Retinal pigment epithelial cell (primary cell): ENCODE data around the gene FXYD3.
"Not testable (repeated sequence)": the region's sequence is repeated elsewhere in the genome, so short reads cannot be mapped to it uniquely, and the experiment has no call there.

Experiments
- DNase-seq: peaks from one replicate; pipeline ENCODE4 v3.0.0-alpha.2; 2010; ENCODE audit warnings: low read depth
- H3K4me3 ChIP-seq: 2 replicates; pipeline ENCODE4 v1.5.1; 2011; ENCODE audit warnings: mild to moderate bottlenecking, low read length, control low read depth, moderate library complexity
- TF ChIP-seq, protein P1 (sequence below): conservative IDR thresholded peaks from 2 replicates; pipeline ENCODE4 v1.5.1; 2011; ENCODE audit warnings: low read depth, low read length, control low read depth, inconsistent platforms

FXYD3 gene

GRCh38 chr19:35150445-35150844, 34.8 kb downstream of the FXYD3 start:
- TF ChIP-seq, protein P1, sequence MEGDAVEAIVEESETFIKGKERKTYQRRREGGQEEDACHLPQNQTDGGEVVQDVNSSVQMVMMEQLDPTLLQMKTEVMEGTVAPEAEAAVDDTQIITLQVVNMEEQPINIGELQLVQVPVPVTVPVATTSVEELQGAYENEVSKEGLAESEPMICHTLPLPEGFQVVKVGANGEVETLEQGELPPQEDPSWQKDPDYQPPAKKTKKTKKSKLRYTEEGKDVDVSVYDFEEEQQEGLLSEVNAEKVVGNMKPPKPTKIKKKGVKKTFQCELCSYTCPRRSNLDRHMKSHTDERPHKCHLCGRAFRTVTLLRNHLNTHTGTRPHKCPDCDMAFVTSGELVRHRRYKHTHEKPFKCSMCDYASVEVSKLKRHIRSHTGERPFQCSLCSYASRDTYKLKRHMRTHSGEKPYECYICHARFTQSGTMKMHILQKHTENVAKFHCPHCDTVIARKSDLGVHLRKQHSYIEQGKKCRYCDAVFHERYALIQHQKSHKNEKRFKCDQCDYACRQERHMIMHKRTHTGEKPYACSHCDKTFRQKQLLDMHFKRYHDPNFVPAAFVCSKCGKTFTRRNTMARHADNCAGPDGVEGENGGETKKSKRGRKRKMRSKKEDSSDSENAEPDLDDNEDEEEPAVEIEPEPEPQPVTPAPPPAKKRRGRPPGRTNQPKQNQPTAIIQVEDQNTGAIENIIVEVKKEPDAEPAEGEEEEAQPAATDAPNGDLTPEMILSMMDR = no peak
- DNase-seq = no peak

DNA sequence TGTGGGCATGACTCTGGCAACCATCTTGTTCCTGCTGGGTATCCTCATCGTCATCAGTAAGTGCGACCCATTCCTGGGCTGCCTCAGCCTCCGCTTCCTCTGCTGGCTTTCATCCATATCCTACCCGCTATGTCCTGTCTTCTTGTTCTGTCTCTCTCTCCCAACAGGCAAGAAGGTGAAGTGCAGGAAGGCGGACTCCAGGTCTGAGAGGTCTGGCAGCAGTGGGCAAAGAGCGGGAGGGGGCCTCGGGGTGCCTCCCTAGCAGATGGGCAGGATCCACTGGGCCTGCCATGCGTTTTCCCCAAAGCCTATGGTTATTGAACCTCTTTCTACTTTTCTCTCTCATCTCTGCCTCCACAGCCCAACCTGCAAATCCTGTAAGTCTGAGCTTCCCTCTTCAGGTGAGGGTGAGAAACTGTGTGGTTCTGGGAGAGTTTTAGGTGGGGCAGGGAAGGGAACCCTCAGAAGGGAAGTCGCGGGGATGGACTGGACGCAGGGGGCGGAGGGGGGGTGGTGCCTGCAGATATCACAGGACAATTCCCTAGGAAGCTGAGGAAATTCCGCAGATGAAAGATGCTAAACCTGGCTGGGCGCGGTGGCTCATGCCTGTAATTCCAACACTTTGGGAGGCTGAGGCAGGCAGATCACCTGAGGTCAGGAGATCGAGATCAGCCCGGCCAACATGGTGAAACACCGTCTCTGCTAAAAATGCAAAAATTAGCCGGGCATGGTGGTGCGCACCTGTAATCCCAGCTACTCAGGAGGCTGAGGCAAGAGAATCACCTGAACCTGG, 35.8 kb downstream of the FXYD3 start:
- no peak for DNase-seq
- no peak overlapping the region for H3K4me3 ChIP-seq
- TF ChIP-seq, protein P1 = no peak

More at GRCh38 chr19:35150445-35150844, 34.8 kb downstream of the FXYD3 start:
- H3K4me3 ChIP-seq = no peak overlapping the region

- not testable (repeated sequence) for DNase-seq, H3K4me3 ChIP-seq
Measured at GRCh38 chr19:35153129-35153522, 37.5 kb downstream of the FXYD3 start.

DNA sequence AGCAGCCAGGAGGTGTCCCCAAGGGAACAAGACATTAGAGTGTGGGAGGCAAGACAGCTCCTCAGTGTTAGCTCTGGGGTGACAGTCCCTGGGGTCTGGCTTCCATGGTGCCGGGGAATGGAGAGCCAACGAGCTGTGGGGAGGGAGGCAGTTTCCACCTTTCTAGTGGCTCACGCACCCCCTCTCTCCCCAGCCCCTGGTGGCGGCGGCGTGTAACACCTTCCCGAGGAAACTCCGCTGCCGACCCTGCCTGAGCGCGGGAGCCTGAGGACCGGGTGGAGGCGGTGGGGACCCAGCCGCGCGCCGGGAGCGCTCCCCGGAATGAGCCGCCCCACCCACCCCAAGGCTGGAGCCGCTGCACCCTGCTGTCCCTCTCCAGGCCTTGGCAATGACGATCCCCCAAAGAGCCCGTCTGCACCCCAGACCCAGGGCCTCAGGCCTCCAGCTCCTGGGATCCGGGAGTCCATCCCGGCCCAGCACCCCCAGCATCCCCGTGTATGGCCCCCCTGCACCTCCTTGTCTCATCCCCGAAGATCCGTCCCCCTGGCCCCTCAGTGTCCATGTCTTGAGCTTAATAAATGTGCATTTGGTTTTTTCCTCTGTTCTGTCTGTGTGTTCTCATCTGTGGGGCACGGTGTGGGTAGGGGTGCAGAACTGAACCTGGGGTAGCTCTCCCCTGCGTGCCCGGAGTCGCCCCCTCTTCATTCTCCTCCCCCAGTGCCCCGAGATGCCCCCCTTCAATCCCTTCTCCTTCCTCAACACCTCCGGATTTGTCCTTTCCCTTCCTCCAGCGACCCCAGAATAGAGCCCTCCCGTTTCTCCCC, 38.3 kb downstream of the FXYD3 start:
- no peak for DNase-seq
- peak overlapping the region; percentile 62 for H3K4me3 ChIP-seq

GRCh38 chr19:35154525-35155406, 39.1 kb downstream of the FXYD3 start, which contains the start of gene FXYD5:
Gene FXYD5 (plus strand): TSS chr19:35154735. CDS start chr19:35155551, 816 bp downstream.
- H3K4me3 ChIP-seq = peak within 1 kb of the TSS; percentile 62
- TF ChIP-seq, protein P1 = no peak
- DNase-seq = no peak

More for the DNA sequence above, 38.3 kb downstream of the FXYD3 start:
- TF ChIP-seq, protein P1 = peak; percentile 66

- peak overlapping the region; percentile 62 for H3K4me3 ChIP-seq
- TF ChIP-seq, protein P1 = no peak
- no peak for DNase-seq
Measured at GRCh38 chr19:35155441-35155840, 39.8 kb downstream of the FXYD3 start.
